Measurements from ENCODE around the gene ADAM17. TPM values are rescaled to one million over a fixed set of nuclear protein-coding genes. Genes with fewer than 3 reads are reported as not detected.

The ADAM17 gene
- total and polyA plus RNA-seq, 2 of the 8 experiments (the other 6 are each of a cell fraction or from before 2014, with no cell fraction given), result 6.5 to 23.5 TPM

DNA sequence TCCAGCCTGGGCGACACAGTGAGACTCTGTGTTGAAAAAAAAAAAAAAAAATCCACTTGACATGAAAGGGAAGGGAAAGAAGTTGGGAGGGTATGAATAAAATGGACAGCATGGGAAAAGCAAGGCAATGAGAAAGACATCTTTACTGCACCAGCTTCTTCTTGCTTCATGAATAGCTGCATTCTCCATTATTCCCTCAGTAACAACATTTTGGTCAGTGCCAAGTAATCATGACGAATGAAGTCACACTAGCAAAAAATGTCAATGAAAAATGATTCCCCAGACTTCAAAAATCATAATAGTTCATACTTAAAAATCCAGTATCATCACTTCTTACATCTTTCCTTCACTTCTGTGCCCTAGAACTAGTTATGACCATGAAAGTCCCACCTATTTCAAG is 30.4 kb downstream of the ADAM17 start (continued):
- TF ChIP-seq, protein P1, sequence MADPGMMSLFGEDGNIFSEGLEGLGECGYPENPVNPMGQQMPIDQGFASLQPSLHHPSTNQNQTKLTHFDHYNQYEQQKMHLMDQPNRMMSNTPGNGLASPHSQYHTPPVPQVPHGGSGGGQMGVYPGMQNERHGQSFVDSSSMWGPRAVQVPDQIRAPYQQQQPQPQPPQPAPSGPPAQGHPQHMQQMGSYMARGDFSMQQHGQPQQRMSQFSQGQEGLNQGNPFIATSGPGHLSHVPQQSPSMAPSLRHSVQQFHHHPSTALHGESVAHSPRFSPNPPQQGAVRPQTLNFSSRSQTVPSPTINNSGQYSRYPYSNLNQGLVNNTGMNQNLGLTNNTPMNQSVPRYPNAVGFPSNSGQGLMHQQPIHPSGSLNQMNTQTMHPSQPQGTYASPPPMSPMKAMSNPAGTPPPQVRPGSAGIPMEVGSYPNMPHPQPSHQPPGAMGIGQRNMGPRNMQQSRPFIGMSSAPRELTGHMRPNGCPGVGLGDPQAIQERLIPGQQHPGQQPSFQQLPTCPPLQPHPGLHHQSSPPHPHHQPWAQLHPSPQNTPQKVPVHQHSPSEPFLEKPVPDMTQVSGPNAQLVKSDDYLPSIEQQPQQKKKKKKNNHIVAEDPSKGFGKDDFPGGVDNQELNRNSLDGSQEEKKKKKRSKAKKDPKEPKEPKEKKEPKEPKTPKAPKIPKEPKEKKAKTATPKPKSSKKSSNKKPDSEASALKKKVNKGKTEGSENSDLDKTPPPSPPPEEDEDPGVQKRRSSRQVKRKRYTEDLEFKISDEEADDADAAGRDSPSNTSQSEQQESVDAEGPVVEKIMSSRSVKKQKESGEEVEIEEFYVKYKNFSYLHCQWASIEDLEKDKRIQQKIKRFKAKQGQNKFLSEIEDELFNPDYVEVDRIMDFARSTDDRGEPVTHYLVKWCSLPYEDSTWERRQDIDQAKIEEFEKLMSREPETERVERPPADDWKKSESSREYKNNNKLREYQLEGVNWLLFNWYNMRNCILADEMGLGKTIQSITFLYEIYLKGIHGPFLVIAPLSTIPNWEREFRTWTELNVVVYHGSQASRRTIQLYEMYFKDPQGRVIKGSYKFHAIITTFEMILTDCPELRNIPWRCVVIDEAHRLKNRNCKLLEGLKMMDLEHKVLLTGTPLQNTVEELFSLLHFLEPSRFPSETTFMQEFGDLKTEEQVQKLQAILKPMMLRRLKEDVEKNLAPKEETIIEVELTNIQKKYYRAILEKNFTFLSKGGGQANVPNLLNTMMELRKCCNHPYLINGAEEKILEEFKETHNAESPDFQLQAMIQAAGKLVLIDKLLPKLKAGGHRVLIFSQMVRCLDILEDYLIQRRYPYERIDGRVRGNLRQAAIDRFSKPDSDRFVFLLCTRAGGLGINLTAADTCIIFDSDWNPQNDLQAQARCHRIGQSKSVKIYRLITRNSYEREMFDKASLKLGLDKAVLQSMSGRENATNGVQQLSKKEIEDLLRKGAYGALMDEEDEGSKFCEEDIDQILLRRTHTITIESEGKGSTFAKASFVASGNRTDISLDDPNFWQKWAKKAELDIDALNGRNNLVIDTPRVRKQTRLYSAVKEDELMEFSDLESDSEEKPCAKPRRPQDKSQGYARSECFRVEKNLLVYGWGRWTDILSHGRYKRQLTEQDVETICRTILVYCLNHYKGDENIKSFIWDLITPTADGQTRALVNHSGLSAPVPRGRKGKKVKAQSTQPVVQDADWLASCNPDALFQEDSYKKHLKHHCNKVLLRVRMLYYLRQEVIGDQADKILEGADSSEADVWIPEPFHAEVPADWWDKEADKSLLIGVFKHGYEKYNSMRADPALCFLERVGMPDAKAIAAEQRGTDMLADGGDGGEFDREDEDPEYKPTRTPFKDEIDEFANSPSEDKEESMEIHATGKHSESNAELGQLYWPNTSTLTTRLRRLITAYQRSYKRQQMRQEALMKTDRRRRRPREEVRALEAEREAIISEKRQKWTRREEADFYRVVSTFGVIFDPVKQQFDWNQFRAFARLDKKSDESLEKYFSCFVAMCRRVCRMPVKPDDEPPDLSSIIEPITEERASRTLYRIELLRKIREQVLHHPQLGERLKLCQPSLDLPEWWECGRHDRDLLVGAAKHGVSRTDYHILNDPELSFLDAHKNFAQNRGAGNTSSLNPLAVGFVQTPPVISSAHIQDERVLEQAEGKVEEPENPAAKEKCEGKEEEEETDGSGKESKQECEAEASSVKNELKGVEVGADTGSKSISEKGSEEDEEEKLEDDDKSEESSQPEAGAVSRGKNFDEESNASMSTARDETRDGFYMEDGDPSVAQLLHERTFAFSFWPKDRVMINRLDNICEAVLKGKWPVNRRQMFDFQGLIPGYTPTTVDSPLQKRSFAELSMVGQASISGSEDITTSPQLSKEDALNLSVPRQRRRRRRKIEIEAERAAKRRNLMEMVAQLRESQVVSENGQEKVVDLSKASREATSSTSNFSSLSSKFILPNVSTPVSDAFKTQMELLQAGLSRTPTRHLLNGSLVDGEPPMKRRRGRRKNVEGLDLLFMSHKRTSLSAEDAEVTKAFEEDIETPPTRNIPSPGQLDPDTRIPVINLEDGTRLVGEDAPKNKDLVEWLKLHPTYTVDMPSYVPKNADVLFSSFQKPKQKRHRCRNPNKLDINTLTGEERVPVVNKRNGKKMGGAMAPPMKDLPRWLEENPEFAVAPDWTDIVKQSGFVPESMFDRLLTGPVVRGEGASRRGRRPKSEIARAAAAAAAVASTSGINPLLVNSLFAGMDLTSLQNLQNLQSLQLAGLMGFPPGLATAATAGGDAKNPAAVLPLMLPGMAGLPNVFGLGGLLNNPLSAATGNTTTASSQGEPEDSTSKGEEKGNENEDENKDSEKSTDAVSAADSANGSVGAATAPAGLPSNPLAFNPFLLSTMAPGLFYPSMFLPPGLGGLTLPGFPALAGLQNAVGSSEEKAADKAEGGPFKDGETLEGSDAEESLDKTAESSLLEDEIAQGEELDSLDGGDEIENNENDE (IDR thresholded peaks at IDR 0.05; ENCODE audit: insufficient replicate concordance, low read length), result no peak

All from H1 (cell line).